G401.6 (cell line): ENCODE data around the gene IL1RAPL2.
"Not testable (repeated sequence)": the region's sequence is repeated elsewhere in the genome, so short reads cannot be mapped to it uniquely, and the experiment has no call there.

Source experiments
- FAIRE-seq: peaks from 2 replicates; lab custom pipeline; 2012; peaks lifted over from hg19 to GRCh38; lab: Jason Lieb, UNC

Gene IL1RAPL2

GRCh38 chrX:105038672-105039328 lies 472.8 kb downstream of the IL1RAPL2 start:
- no peak for FAIRE-seq

DNA sequence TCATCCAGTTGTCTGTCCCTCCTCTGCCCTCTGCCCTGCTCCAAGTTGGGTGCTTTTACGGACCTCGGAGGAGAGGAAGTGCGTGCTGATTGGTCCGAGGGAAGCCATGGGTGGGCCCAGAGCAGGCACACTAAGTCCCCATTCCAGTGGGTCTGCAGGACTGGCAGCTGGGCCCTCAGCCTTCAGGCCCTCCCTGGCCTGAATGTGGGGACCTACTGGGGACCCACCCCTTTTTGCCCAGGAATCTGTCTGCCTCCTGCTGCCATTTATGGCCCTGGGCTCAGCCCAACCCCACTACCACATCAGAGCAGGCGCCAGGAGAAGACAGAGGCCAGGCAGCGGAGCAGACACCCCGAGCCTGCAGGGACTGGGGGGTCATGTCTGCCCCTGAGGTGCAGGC lies 484.9 kb downstream of the IL1RAPL2 start:
- FAIRE-seq: no peak

DNA sequence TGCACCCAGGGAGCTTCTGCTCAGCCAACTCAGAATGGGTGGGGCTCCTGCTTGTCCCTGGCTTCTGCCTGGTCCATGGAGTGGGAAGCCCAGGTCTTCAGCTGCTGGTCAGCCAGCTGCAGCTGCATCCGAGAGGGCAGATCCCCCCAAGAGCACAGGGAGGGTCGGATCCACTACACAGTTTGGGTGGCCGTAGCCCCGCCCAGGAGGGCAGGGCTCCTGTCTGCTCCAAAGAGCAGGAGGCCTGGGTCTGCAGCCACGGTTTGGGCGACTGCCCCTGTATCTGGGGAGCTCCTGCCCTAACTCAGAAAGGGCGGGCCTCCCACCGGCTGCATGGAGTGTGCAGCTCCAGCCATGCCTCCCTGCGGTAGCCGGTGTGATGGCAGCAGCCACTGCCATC lies 485.4 kb downstream of the IL1RAPL2 start:
- no peak for FAIRE-seq

GRCh38 chrX:105052926-105053325 lies 486.9 kb downstream of the IL1RAPL2 start:
- FAIRE-seq: no peak

- no peak for FAIRE-seq
Measured at GRCh38 chrX:105063743-105064142, 497.7 kb downstream of the IL1RAPL2 start.

- no peak for FAIRE-seq
Measured at GRCh38 chrX:105098201-105098600, 532.2 kb downstream of the IL1RAPL2 start.

DNA sequence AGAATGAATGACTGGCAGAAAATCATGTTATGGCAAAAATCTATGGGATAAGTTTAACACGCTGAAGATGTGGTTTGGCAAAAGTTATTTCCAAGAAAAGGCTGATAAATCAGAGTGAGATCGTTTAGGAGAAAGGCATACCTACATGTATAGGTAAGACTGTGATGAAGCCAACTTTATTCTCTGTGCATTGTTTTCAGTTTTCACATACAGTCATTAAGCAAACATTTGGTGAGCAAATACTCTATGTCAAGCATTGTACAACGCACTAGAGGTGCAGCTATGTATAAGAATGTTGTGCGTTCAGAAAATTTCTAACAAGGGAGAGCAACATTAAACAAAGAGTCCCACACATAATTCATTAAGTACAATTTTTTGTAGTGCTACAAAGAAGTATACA lies 532.8 kb downstream of the IL1RAPL2 start:
- no peak for FAIRE-seq

DNA sequence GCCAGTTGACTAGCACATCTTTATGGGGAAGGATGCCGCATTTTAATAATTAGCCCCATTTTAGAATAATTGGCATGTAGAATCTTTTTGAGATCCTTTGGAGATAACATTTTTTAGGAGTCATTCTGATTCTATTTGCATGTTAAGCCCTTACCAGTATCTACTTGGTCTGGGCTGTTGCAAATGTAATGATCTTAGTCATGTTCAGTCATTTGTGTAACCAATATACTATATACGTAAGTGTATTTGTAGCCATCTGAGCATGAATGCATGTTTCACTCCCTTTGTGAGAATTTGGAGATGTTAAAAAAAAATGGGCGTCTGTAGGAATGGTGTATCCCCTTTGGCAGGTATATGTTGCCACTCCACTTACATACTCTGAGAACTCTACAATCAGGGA lies 535.4 kb downstream of the IL1RAPL2 start:
- no peak for FAIRE-seq

- no peak for FAIRE-seq
Measured at GRCh38 chrX:105109936-105110335, 543.9 kb downstream of the IL1RAPL2 start.

GRCh38 chrX:105114554-105115130 lies 548.6 kb downstream of the IL1RAPL2 start:
- no peak for FAIRE-seq

DNA sequence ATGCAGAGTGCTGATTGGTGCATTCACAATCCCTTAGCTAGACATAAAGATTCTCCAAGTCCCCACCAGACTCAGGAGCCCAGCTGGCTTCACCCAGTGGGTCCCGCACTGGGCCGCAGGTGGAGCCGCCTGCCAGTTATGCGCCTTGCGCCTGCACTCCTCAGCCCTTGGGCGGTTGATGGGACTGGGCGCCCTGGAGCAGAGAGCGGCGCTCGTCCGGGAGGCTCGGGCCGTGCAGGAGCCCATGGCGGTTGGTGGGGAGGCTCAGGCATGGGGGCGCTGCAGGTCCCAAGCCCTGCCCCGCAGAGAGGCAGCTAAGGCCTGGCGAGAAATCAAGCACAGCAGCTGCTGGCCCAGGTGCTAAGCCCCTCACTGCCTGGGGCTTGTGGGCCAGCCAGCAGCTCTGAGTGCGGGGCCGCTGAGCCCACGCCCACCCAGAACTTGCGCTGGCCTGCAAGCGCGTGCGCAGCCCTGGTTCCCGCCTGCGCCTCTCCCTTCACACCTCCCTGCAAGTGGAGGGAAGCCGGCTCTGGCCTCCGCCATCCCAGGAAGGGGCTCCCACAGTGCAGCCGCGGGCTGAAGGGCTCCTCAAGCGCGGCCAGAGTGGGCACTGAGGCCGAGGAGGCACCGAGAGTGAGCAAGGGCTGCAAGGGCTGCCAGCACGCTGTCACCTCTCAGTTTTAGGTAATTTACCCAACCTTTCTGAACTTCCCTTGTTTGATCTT lies 549.8 kb downstream of the IL1RAPL2 start:
- FAIRE-seq: not testable (repeated sequence)

DNA sequence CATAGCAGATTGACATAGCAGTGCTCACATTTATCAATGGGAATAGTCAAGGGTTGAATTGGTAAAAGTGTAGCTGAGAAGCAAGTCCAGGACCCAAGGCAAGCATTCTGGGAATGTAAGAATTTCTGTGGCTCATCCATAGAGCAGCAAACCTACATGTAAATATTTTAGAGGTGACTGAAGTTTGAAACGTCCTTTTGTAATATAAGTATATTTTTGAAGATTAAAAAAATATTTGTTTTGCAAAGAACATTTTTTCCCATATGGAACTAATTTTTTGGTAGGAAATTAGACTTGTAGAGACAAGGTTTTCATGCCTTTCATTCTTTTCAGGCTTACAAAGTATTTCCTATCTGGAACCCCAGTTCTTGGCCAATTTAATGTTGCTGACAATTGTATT lies 550.5 kb downstream of the IL1RAPL2 start:
- no peak for FAIRE-seq

- FAIRE-seq: no peak
Measured at GRCh38 chrX:105117621-105118020, 551.6 kb downstream of the IL1RAPL2 start.

DNA sequence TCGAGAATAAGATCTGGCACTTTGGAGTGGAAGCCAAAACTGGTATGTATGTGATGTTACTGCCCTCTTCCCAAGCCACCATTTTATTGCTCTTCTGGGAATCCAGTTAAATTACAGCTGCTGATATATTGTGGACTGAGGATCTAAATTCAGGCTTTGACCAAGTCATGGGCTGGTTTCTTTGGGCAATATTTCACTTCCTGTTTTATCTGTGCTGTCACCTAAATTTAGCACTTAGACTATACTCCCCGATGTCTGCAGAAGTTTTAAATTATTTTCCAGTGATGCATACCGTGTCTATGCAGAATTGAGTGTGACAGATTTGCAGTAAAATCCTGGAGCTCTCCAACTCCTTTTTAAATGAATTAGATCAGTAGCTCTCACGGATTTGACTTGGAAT lies 554.5 kb downstream of the IL1RAPL2 start:
- FAIRE-seq: no peak

GRCh38 chrX:105121186-105121585 lies 555.2 kb downstream of the IL1RAPL2 start:
- no peak for FAIRE-seq

GRCh38 chrX:105126201-105126600 lies 560.2 kb downstream of the IL1RAPL2 start:
- no peak for FAIRE-seq

DNA sequence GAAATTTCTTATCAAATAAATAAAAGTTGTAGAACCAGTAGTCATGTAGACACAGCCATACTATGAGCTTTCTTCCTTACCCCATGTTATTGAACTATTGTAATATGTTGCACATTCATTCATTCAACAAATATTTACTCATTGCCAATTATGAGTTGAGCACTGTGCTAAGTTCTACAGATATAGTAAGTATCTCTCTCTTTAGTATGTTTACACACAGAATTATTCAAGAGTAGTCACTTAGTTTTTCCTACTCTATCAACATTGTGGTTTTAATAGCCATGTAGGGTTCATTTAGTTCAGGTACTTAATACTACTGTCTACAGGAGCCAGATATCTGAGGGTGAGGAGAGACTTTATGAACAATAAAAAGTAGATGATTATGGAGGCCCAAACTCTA lies 568.3 kb downstream of the IL1RAPL2 start:
- no peak for FAIRE-seq

DNA sequence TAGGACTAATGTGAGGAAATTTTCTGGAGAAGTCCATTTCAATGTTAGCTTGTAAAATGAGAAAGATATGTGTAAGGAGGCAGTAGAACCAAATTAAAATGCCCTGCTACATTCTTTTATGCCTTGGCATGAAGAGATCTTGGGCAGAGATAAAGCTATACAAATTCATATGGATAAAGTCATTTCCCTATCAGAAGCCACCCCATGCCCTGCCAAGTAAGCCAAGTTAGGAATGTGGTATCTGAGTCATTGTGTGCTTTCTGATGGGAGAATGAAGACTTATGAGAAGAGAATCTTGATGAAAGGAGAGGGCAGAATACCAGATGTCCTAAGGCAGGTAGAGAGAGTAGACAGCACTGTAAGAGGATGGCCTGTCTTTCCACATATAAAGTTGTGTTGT lies 570.8 kb downstream of the IL1RAPL2 start:
- FAIRE-seq: no peak

- no peak for FAIRE-seq
Measured at GRCh38 chrX:105150036-105150435, 584.0 kb downstream of the IL1RAPL2 start.

DNA sequence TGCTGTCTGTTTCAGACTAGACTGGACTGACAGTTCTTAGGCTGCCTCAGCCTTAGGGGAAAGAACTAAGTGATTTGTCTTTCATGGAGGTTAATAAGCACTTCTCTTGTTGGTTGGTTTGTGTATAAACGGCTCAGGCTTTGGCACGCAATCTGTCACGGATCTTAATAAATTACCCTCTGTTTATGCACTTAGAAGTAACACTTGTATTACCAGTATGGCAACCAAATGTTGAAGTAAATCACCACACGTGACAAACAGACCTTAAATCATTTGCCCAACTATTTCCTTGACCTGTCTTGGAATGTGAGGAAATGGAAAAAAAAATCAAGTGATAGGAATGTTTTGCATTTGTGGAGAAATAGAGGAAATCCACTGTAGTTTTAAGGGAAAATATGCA lies 584.6 kb downstream of the IL1RAPL2 start:
- FAIRE-seq: no peak

DNA sequence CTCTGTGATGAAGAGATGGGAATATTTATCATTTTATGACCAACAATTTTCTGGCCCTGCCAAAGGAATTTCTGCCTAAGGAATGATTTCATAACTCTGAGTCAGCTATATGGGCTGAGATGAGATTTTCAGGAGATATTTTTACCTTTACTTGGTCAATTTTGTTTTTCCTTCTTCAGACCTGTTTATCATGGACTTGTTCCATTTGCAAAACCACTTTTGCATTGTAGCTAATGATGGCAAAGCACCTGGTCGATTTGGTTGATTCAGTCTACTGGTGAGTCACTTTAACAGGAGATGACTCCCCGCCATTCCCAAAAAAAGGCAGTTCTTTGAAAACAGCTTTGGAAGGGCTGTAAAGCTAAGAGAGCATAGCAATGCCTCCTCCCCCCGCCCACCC lies 601.2 kb downstream of the IL1RAPL2 start:
- no peak for FAIRE-seq

- no peak for FAIRE-seq
Measured at GRCh38 chrX:105168577-105168976, 602.6 kb downstream of the IL1RAPL2 start.

- no peak for FAIRE-seq
Measured at GRCh38 chrX:105173071-105173470, 607.1 kb downstream of the IL1RAPL2 start.

- no peak for FAIRE-seq
Measured at GRCh38 chrX:105179644-105180043, 613.6 kb downstream of the IL1RAPL2 start.
